WERI-Rb-1 (cell line): ENCODE data around the gene LRPPRC.
"Not testable (repeated sequence)": the region's sequence is repeated elsewhere in the genome, so short reads cannot be mapped to it uniquely, and the experiment has no call there.

Experiments used
- DNase-seq: peaks from one replicate; pipeline ENCODE4 v3.0.0-alpha.2; 2020
- H3K27ac ChIP-seq: fragments of 250-450 bp; sonication (Bioruptor Pico); 2 replicates; pipeline ENCODE4 v1.5.1; 2020; ENCODE audit warnings: mild to moderate bottlenecking, moderate library complexity
- H3K27me3 ChIP-seq: fragments of 250-450 bp; sonication (Bioruptor Pico); 2 replicates; pipeline ENCODE4 v1.5.1; 2021; ENCODE audit warnings: mild to moderate bottlenecking, low read depth, moderate library complexity; ENCODE audit not compliant: insufficient read depth, severe bottlenecking
- H3K36me3 ChIP-seq: fragments of 250-450 bp; sonication (Bioruptor Pico); 2 replicates; pipeline ENCODE4 v1.5.1; 2020; ENCODE audit warnings: mild to moderate bottlenecking, moderate library complexity
- H3K4me3 ChIP-seq: 2 replicates; pipeline ENCODE4 v1.5.1; 2011; ENCODE audit warnings: low read depth, mild to moderate bottlenecking, control low read depth, low read length
- H3K9me3 ChIP-seq: fragments of 250-450 bp; sonication (Bioruptor Pico); 2 replicates; pipeline ENCODE4 v1.5.1; 2021; ENCODE audit warnings: mild to moderate bottlenecking, moderate library complexity; ENCODE audit not compliant: severe bottlenecking
- TF ChIP-seq, protein P1 (sequence below): IDR thresholded peaks from 2 replicates; pipeline ENCODE4 v1.5.1; 2011; ENCODE audit warnings: low read depth, mild to moderate bottlenecking, control low read depth, inconsistent platforms, low read length

LRPPRC gene

DNA sequence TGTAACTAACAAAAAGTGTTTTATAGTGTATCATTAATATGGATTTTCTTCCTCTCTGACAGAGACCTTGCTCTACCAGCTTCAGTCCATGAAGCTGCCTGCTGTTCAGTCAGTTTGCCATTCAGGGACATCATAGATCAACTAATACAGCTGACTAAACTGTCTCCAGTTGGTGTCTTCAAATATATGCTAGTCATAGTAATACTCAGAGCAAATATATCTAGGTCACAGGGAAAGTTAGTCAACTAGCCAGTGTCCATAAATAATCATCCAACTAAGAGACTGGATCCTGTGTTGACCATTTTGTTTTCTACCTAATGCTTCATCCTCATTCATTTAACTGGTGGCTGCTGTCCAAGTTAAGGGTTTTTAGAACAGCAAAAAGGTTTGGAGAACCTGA lies 38.2 kb upstream of the LRPPRC start:
- Histone ChIP-seq H3K9me3 (no peaks in the 10 kb centered on the region), H3K27me3 (no peaks in the 10 kb centered on the region), H3K27ac (no peak overlapping the region), H3K4me3 (no peak overlapping the region), H3K36me3 (no peaks in the 10 kb centered on the region)
- no peak for DNase-seq
- TF ChIP-seq, protein P1, sequence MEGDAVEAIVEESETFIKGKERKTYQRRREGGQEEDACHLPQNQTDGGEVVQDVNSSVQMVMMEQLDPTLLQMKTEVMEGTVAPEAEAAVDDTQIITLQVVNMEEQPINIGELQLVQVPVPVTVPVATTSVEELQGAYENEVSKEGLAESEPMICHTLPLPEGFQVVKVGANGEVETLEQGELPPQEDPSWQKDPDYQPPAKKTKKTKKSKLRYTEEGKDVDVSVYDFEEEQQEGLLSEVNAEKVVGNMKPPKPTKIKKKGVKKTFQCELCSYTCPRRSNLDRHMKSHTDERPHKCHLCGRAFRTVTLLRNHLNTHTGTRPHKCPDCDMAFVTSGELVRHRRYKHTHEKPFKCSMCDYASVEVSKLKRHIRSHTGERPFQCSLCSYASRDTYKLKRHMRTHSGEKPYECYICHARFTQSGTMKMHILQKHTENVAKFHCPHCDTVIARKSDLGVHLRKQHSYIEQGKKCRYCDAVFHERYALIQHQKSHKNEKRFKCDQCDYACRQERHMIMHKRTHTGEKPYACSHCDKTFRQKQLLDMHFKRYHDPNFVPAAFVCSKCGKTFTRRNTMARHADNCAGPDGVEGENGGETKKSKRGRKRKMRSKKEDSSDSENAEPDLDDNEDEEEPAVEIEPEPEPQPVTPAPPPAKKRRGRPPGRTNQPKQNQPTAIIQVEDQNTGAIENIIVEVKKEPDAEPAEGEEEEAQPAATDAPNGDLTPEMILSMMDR: no peak

DNA sequence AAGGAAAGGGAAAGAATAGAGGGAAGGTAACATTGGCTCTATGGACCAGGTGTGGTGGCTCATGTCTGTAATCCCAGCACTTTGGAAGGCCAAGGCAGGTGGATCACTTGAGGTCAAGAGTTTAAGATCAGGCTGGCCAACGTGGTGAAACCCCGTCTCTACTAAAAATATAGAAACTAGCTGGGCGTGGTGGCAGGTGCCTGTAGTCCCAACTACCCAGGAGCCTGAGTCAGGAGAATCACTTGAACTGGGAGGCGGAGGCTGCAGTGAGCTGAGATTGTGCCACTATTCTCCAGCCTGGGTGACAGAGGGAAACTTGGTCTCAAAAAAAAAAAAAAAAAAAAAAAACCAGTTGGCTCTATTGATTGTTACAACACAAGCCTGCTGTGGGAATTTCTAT lies 31.3 kb upstream of the LRPPRC start:
- not testable (repeated sequence) for H3K27ac ChIP-seq, DNase-seq, H3K9me3 ChIP-seq, H3K27me3 ChIP-seq, H3K4me3 ChIP-seq, H3K36me3 ChIP-seq

DNA sequence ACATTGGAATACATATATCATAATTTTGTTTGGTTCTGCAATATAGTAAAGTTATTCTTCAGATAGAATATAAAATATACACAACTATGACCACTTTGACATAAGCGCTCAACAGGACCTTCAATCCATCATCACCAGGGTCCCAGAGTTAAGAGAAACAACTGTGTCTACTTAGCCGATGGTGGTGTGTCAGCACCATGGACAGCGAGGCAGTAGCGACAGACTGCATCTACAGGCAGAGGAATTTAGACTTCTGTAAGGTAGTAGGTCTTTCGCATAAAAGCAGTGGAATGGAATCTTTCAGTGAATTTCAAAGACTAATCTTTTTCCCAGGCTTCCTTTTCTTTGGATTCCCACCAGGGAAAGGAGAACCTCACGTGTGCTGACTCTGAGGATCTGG lies 20.5 kb upstream of the LRPPRC start:
- DNase-seq: no peak
- TF ChIP-seq, protein P1: no peak
- Histone ChIP-seq H3K9me3 (no peaks in the 10 kb centered on the region), H3K27me3 (no peaks in the 10 kb centered on the region), H3K27ac (no peak overlapping the region), H3K36me3 (no peaks in the 10 kb centered on the region), H3K4me3 (no peak overlapping the region)

DNA sequence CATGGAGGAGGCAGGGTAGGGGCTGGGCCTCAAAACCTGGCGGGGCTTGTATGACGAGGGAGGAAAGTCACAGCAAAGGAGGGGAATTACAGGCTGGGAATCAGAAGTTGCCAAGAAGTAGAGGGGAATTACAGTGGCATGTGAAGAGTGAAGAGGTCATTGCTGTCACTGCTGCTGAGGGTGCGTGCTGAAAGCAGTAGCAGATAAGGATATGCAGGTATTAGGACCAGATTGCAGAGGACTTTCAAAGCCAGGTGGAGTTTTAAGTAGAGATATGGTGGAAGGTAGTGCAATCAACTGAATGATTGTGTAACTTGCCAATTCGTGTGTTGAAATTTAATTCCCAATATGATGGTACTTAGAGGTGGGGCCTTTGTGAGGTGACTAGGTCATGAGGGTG lies 19.4 kb upstream of the LRPPRC start:
- Histone ChIP-seq H3K36me3 (no peaks in the 10 kb centered on the region), H3K27ac (no peak overlapping the region), H3K27me3 (no peaks in the 10 kb centered on the region), H3K4me3 (no peak overlapping the region), H3K9me3 (no peaks in the 10 kb centered on the region)
- DNase-seq: no peak
- TF ChIP-seq, protein P1: no peak

DNA sequence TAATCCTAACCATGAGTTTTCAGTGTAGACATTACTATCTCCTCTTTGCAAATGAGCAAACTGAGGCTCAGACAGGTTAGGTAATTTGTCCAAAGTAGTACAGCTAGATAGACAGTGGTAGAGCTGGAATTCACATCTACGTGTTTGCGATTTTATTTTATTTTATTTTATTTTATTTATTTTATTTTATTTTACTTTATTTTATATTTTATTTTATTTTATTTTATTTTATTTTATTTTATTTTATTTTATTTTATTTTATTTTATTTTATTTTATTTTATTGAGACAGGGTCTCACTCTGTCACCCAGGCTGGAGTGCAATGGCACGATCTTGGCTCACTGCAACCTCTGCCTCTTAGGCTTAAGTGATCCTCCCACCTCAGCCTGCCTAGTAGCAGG lies 17.4 kb upstream of the LRPPRC start:
- not testable (repeated sequence) for H3K27ac ChIP-seq, H3K4me3 ChIP-seq, H3K27me3 ChIP-seq, DNase-seq, H3K36me3 ChIP-seq, H3K9me3 ChIP-seq

DNA sequence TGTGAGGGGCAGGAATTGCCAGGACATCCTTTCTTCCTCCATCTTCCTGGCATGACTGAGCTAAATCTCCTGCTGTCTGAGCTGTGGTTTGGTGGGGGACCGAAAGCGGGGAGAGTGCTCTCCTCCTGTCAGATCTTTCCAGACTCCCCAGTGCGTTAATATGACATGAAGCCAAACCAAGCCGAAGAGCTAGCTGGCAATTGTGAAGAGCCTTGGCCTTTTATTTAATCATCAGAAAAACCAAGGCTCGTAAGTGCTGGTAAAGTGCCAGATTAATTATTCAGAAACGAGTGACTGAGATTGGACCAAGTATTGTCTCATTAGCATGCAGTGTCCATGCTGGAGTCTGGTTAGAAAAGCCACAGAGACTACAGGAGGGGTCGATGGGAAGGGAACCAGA lies 14.5 kb upstream of the LRPPRC start:
- TF ChIP-seq, protein P1: no peak
- Histone ChIP-seq H3K9me3 (no peaks in the 10 kb centered on the region), H3K27ac (no peak overlapping the region), H3K36me3 (no peaks in the 10 kb centered on the region), H3K4me3 (no peak overlapping the region), H3K27me3 (no peaks in the 10 kb centered on the region)
- DNase-seq: no peak

DNA sequence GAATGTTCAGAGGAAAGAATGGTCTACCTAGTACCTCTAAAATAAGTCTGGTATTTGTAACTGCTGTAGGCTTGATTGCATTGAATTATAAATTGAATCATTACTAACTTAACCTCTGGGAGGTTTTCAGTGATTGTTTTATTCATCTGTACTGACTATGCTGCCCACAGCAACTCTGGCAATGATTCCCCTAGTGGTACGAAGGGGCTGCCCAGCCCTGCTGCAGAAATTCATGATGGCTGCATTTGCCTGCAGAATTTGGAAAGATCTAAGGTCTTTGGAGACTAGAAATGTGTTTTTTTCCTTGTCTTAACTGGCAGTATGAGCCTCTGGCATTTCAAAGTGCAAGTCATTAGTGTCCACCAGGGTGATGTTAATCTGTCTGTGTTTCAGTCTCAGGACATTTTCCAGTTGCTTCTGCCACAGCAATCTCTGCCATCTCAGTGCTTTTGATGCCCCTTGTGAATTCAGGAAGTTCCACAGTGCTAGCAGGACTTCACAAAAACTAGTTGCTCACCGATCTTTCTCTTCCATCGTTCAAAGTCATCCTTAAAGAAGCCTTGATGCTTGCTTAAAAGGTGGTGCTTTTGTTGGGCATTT lies 13.4 kb upstream of the LRPPRC start:
- no peaks in the 10 kb centered on the region for H3K27me3 ChIP-seq
- no peak overlapping the region for H3K4me3 ChIP-seq
- H3K9me3 ChIP-seq: no peaks in the 10 kb centered on the region
- H3K27ac ChIP-seq: no peak overlapping the region
- no peak for DNase-seq
- H3K36me3 ChIP-seq: no peaks in the 10 kb centered on the region
- TF ChIP-seq, protein P1: 0 out of 2 replicates have a peak, but pooled peaks have one; percentile 10
